HG02763 (cell line): ENCODE data around the gene BTNL2.

Source experiments
- ATAC-seq: cut with Tn5 transposase; IDR thresholded peaks from one replicate; pipeline ENCODE4 v1.9.1; 2021; ENCODE audit warnings: mild to moderate bottlenecking, moderate library complexity; ENCODE audit not compliant: unreplicated experiment

The BTNL2 gene

DNA sequence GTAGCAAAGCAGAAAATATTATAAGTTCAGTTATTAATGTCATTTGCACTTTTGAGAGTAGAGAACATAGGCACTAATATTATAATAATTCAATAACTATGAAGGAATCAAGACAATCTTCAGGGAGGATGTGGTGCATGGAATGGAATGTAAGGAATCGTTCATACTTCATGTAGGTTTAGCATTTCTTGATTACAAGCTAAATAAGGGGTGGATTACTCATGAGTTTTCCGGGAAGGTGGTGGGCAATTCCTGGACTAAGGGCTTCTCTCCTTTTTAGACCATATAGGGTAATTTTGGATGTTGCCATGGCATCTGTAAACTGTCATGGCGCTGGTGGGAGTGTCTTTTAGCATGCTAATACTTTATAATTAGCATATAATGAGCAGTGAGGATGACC, 9.1 kb upstream of the BTNL2 start:
- no peak for ATAC-seq

DNA sequence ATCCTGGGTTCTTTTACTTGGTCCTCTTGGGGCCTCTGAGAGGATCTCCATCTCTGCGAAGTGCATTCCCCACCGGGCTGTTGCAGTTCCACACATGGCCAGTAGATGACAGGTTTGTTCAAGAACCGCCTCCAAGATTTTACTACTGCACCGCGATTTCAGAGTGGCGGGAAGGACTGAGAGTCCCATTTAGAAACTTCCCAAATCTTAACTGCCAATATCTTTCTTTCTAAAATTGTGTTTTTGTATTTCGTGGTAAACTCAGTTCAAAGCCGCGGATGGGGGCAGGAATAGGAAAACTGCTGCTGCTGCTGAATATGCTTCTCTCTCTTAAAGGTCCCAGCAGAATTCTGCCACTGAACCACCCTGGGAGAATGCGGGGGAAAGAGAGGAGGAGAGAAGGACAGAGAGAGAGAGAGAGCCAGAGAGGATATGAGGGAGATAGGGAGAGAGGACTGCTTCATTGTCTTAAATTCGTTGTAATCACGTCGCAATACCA, 8.6 kb upstream of the BTNL2 start:
- ATAC-seq: no peak

DNA sequence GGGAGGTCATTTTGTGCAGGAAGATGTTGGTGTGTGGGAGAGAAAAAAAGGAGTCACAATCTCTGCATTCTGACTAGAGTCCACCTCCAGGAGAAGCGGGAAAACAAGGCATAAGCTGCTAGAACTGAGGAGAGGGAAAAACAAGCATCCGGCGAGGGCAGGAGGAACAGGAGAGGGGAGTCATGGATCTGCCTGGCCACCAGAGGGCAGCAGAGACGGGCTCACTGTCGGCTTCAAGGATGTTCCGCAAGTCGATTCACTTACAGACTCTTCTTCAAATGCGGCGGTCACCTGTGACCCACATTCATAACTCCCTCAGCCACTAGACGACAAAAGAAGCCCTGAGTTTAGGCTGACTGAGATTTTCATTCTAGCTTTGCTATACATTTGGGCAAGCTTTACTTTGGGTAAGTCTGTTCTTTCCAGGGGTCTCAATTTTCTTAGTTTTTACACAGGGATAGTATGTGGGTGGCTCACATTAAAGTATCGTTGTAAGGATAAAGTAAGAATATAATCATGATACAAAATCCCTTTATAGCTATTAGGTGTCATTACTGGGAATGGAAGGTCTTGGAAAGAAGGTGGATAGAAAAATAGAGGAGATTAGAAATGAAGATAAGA, 6.6 kb upstream of the BTNL2 start:
- ATAC-seq: no peak

DNA sequence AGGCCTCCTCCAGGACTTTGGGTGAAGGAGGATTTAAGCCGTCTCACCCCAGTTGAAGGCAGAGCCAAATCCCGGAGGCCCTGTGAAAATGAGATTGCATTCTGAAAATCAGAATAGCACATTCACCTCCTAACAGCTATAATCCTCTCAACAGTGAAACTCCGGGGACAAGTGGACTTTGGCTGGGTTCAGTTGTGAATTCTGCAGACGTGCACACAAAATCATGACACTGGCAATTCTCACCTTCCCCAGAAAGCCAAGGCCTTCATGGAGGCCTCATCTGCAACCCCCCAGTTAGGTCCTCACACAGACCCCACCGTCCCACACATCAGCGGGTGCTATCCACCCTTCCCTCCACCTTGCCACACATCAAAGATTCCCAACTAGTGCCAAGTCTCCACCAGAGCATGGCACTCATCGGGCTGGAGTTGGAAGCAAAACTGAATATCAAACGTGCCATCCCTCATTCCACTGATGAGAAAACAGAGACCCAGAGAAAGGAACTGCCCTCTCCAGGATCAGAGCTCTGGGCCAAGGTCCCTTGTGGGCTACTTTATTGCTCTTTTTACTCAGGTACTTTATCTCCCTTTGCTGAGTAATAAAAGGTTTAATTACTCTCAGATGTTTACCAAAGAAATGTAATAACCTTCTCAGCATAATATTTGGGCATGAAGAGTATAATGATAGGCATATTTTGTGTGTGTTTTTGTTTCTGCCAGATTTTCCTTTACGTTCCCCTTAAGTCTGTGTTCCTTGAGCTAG, 4.8 kb upstream of the BTNL2 start:
- no peak for ATAC-seq

DNA sequence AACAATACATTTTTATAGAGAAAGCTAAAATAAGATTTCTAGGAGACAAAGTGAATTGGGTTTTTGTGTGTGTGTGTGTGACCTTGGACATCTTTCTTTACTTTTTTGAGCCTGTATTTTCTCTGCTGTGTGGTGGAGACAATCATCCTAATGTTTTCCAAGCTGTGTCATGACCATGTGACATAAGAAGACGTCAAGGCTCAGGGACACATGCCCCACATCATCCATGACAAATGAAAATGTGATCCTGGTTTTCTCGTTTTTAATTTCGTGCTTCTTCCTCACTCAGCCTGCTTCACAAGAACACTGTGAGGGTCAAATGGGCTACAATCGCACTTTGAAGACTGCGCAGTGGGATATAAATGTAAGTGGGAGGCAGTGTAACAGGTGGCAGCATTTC, 3.9 kb upstream of the BTNL2 start:
- no peak for ATAC-seq

DNA sequence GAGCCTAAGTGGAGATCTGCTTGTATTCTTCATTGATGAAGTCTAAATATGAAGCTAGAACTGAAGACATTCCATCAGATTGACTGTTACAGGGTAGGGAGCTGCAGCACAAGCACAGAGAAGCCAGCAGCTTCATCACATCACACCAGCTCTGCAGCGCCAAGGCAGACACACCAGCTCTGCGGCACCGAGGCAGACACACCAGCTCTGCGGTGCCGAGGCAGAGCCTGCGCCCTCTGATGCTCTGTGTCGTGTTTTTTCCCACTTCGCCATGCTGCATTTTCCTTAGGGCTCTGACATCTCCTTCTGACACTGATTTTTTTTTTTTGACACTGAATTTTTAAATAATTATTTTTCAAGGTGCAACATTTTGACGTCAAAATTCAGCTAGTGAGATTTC, 784 bp downstream of the BTNL2 start:
- ATAC-seq: no peak

DNA sequence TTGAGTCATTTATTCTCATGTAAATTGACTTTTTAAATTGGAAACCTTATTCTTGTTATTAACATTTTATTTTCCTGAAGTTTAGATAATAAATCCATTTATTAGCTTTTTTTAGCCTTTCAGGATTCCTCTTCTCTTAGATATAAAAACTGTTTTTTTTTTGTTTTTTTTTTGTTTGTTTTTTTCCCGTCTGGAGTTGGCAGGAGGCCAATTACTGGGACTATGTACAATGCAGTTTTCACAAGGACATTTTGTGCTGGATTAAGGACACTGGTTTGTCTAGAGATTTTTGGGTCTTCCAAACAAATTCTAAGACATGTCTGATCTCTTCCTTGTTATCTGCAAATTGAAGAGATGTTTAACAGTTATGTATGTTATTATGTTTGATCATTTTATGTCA, 1.3 kb downstream of the BTNL2 start:
- no peak for ATAC-seq

DNA sequence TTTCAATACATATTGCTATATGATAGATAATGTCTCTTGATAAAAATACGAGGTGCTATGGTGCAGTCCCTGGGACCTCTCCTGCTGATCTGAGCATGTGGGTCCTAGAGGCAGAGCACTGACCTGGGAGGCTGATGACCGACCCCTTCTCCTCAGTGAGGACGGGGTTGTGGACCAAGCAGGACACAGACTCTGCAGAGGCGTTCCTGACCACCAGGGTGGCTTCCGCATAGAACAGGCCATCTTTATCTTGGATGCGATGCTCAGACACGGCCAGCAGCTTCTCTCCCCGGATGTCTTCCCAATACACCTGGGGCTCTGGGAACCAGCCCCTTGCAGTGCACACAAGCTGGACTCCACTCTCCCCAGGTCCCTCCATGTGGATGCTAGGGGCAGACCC, 4.2 kb downstream of the BTNL2 start:
- no peak for ATAC-seq

DNA sequence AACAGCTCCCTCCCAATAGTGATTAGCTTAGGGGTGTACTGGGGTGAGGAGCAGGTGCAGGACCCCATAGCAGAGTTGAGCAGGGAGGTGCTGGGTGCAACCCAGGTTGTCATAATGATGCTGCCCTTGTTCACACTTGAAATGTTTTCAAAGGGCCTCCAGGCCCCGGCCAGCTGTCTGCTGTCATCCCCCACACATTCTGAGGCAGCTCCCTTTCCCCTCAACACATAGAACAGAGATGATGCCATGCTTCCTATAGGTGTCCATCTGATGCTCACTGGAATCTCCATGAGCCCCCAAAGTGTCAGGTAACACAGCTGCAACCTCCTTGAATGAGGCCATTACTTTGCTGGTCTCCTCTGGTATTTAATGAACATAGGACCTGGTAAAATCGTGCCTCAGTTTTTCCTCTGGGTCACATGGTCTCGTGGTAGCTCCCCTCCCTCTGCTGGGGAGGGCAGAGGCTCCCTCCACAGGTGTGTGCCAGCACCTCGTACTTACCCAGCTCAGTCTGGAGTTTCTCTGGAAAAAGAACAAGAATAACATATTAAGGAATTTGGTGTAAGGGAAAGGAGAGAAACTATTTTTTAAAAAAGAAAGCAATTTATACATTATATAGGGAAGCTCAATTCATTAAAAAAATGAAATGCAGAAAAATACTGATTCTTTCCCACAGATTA, 5.6 kb downstream of the BTNL2 start:
- no peak for ATAC-seq

DNA sequence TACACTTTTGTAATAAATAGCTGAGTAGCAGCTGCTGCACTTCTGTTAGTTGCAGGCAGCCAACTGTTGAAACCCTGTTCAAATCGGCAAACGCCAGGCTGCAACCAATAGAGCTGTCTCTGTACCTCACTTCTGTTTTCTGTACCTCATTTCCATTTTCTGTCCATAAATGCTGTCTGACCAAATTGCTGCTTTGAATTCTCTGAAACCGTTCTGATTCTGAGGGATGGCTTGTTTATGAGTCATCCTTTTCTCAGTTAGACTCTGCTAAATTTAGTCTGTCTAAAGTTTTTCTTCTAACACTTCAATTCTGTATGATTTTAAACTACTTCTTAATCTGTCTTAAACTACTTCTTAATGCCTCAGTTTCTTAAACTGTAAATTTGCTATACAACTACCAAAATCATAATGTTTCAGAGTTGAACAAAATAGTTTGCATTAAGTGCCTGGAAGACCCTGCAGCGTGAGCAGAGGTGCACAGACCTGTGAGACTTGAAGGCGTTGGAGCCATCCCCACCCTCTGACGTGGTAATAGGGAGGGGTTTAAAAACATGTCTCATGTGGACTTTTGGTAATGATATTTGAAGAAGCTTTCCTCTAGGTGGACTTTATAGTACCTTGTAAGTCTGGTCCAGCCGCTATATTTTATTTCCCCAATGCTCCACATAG, 9.6 kb downstream of the BTNL2 start:
- ATAC-seq: peak; percentile 69

DNA sequence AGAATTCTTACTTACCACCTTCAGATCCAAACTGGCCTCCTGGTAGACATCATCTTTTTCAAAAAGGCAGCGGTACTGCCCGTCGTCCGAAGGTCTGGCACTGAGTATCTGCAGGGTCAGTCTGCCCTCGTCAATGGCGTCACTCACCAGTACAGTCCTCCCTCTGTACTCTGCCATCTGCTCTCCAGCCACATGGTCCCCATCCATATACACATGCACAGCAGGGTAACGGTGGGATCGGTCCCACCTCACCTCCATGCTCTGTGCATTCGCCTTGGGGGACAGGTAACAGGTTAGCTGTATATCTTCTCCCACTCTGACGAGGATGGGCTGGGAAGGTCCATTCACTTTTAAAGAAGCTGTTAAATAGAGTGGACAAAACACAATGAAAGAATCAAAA, 11.0 kb downstream of the BTNL2 start:
- ATAC-seq: no peak

DNA sequence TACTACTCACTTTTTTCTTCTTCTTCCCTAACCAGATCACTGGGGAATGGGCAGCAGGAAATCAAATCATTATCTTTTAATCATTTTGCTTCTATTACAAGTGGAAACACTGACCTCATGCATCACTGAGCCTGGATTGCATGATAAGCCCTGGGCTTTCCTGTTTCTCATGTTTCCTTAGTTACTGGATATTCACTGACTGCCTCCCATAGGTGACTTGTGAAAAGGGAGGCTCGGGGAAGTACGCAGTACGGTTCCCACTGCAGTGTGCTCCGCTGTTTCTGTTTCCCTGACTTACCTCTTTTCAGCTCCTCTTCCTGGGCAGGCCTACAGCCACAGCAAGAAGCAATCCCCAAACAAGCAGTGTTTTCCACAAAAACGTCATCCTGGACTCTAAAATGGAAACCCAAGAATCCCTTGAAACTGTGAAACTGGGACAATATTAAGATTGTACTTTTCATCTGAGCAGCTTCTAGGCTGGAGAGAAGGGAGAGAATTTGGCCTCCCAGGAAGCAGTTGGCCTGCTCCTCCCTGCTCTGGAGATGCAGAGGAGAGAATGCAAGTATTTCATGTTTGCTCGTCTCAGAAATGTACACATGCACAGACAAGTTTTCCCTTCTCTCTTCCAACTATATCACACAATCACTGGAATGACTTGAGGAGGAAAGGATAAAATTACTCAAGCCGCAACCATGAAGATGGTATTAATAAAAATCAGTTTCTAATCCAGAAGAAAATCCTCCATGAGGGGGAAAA, 13.1 kb downstream of the BTNL2 start:
- no peak for ATAC-seq

DNA sequence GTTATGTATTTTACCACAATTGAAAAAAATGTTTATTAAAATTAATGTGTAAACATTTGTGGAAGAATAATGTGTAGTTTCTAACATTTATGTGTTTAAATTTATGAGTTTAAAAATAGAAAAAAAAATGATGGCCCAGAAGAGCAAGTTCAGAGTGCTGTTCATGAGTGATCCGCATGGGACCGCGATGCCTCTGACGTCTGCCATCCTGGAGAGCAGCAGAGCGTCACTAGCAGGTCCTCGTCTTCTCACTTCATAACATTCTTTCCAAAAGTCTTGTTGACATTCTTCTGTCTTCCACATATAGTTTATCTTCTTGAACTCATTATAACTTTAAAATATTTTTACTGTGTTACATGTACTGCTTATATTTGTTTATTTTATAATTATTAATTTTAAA, 15.5 kb downstream of the BTNL2 start:
- ATAC-seq: no peak

DNA sequence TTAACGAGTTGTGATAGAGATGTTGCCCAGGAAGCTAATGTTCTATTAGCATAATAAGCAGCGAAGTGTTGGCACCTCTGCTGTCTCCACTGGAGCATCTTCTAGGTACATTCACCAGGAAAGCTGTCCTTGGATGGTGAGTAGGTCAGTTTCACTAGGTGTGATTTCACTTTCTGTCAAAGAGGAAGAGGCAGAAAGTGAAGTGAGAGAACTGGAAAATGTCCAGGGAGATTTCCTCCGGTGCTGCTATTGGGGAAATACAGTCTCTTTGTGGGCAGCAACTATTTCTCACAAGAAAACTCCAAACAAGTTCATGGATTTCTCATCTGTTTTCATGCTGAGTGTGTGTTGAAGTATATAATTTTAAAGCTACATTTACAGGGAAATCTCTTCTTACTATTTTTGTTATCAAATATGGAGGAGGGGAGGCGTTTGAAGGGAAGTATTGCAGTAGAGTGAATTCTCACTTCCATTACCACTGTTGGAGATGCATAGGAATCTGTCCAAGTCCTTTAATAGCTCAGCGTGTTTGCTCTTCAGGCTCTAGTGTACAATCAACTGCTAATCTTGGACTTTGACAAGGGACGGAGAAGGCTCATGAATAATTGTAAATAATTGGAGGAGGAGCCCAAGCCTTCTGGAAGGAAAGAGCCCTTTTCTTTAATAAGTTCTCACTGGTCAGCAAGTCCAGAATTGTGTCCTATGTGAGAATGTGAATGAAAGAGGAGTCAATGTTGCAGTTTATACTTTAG, 19.2 kb downstream of the BTNL2 start:
- no peak for ATAC-seq

DNA sequence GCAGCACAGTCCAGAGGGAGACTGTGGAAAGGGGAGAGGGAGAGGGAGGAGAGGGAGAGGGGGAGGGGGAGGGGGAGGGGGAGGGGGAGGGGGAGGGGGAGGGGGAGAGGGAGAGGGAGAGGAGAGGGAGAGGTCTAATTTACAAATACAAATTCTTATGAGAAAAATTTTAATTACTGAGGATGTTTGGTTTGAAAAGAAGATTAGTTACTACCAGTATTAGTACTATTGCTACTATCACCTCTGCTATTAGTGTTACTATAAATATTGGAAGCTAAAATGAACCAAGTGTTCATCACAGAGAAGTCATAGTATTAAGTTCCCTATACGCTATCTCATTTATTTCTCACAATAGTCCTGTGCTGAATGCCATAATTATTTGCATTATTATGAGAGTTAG, 20.9 kb downstream of the BTNL2 start:
- no peak for ATAC-seq

DNA sequence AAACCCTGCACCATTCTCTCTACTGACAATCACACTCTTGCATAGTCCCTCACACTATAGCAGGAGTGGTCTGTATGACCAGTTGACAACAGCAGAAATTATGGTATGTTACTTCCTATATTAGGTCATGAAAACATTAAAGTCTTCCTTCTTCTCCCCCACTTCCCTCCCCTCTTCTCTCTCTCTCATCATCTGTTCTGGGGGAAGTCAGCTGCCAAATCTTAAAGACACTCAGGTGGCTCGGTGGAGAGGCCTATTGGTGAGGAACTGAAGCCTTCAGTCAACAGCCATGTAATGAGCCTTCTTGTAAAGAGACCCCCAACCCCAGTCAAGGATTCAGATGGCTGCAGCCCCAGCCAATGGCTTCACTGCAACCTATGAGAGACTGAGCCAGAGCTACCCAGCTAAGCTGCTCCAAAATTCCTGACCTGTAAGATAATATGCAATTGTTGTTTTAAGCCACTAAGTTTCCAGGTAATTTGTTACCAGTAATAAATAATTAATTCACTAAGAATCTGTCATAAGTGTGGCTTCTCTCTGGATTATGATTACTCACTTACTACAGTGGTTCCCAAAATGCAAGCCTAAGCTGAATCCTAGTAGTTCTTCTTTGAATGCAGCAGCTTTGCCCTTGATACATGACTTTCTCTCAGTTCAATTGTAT, 24.1 kb downstream of the BTNL2 start:
- no peak for ATAC-seq

DNA sequence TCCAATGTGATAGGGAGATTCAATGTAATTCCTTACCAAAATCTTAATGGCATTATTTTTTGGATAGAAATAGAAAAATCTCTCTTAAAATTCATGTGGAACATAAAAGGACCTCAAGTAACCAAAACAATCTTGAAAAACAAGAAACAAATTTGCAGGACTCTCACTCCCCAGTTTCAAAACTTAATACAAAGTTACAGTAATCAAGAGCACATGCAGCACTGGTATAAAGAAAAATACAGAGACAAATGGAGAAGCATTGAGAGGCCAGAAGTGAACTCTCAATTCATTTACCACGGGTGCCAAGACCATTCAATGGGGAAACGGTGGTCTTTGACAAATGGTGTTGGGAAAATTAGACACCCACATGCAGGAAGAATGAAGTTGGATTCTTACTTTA, 27.4 kb downstream of the BTNL2 start:
- no peak for ATAC-seq

DNA sequence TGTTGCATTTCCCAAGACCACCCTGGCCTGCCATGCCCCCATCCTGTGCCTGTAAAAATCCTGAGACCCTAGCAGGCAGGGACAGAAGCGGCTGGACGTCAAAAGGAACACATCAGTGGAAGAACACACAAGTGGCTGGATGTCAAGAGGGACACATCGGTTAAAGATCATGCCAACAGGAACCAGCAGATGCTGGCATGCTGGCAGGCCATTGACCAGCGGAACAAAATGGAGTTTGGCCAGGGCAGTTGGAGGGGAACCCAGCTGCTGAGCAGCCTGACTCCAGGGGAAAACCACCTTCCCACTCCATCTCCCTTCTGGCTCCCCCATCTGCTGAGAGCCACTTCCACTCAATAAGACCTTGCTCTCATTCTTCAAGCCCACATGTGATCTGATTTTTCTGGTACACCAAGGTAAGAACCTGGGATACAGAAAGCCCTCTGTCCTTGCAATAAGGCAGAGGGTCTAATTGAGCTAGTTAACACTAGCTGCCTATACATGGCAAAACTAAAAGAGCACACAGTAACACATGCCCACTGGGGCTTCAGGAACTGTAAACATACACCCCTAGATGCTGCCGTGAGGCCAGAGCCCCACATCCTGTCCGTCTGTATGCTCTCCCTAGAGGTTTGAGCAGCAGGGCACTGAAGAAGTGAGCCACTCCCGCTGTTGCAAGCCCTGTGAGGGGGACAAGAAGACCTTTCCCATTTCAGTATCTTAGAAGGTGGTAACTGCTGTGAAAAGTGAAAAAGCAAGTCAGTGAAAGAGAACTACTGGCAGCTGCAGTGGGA, 31.0 kb downstream of the BTNL2 start:
- ATAC-seq: no peak

DNA sequence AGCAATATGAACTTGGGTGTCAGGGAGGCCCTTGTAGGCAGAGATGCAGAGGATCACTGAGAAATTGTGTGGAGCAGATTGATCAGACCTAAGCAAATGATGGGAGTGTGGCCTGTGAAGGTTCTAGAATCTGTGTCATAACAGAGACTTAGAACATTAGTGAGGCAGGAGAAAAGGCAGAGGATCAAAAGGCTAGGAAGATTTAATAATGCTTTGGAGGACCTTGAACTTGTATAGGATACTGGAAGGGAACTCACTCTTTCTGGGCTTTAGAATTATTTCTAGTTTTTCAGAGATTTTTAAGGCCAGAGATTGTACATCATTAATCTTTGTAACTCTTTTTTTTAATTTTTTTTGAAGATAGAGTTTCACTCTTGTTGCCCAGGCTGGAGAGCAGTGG, 35.2 kb downstream of the BTNL2 start, which contains the start of gene TSBP1:
Gene TSBP1, minus strand, starts transcription at position 101 of the 400 bp plus-strand sequence. CDS start 197 bp downstream, outside the sequence.
- ATAC-seq: no peak
